Stimulated activated CD8-positive, alpha-beta memory T cell treated with anti-CD3 and anti-CD28 coated beads, Interleukin-2, amount 100 ng/mL, for 48 hours (primary cell): ENCODE data around the gene COL4A2.

Experiments used
- DNase-seq, 2 donors: peaks; one replicate each; pipeline ENCODE4 v3.0.0-alpha.2; 2020; ENCODE audit warnings: low read depth in 2 of 2

The COL4A2 gene

DNA sequence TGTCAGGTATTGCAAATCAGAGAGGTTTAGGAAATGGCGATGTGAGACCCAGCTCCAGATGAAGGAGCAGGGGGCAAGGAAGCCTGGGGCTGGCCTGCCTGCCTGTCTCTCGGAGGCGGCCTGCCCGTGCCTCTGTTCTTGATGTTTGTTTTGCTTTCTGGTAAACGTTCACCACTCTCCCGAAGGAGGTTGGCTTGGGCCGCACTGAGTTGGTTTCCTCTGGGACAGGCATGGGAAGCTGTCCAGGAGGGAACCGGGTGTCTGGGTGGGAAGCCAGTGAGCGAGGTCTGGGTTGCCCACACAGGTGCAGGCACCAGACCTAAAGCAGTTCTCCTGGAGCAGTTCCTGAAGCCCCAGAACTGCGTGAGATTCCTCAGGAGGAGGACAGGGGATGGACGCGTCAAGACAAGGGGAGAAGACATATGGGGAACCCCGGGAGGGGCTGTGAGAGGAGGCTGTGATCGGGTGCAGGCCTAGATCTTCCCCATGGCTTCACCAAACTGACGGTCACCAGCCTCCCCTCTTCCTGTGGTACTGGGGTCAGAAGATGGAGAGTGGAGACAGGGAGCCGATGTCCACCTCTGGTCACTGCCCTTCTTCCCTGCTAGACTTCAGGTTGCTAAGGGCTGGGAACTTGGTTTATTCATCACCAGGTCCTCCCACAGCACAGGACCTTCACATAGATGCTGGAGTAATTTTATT, 15.2 kb downstream of the COL4A2 start:
- no peak for DNase-seq

DNA sequence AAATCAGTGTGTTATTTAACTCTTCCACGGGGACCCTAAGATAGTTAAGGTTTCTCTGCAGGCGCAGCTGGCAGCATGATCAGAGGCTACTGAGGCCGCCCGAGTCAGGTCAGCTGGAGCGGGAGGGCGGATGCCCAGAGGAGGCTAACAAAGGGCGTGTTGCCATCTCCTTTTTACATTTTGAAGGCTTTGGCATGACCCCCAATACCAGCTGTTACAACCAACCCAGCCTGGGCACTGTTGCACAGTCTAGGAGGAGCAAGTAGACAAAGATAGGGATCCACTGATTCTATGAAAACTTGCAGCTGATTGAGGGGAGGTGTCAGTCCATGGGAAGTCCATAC, 15.7 kb downstream of the COL4A2 start:
- DNase-seq: no peak

DNA sequence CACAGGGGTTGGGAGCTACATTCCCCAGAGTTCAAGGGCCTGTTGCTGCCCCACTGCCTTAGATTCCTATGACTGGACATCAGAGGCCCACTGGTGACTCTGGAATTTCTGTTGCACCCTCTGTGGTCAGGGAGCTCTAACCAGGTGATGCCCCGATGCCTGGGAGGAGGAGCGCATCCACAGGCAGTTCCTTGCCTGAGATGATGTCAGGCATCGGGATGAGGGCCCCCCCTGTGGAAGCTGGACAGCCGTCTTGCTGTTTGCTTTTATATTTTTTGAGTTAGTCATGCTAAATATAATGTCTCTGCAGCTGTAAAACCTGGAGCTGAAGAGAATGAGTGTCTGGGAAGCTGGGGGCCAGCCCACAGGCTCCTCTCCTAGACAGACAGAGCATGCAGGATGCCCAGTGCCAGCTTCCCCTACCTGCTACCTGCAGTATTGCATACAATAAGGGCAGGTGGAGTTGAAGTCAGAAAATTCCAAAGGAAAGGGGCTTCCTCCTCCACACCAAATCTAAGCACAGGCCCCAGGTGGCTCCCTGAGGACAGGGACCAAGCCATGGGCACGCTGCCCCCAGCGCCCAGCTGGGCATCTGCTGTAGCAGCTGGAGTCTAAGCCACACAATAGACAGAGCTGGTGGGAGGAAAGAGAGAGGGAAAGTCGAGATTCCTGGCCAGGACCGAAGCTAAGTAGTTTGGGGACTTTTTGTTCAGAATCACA, 16.2 kb downstream of the COL4A2 start:
- no peak for DNase-seq

DNA sequence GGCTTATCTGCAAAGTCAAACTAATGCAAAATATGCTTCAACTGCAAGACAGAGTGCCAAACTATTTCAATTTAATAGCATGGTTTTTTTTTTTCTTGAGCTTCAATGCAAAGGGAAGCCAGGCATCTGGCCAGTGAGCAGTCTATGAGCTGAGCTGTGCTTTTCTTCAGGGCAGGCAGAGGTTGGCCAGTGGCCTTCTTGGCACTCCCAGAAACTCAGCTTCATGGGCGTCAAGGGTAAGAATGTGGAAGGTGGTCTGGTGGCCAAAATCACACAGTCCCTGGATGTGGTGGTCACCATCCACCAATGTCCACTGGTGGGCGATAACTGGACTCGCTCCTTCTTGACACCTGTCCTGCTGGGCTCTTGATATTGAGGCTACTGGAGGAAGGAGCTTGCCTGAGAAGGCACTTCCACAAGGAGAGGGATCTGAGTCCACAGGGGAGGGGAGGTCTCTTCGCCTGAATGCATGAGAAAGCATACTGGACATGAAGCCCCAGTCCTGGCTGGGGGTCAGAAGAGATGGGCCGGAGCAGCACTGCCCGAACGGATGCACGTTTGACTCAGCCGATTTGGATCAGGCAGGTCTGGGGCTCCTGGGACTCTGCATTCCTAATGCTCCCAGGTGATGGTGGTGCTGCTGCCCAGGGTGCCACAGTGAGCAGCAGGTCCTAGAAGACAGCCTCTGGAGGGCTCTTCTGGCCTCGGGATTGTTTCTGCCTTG, 17.1 kb downstream of the COL4A2 start:
- no peak for DNase-seq

DNA sequence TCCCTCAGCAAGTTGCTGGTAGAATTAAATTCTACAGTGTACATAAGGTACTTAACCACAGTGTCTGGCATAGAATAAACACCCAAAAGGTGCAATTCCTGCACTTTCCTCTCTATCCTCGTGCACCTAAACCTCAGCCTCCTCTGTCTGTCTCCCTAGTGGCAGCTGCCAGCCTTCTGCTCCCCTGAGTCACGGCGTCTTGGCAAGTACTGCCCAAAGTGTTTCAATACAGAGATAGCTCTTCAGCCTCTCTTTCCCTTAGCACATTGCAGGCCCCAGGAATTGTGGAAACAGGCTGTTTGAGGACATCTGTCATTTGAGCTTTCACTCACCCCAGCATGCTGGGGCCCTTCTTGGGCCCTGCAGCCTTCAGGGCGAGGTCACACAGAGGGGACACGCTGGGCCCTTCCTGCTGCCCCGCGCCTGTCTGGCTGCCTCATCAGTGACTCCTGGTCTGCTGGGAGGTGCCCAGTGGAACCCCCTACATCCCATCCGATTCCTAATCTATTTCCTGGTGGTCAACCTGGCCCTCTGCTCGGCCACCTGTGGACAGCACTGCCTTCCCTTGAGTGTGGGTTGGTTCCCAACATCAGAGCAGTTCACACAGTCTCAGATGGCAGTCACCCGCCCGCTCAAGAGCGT, 19.3 kb downstream of the COL4A2 start:
- no peak for DNase-seq

DNA sequence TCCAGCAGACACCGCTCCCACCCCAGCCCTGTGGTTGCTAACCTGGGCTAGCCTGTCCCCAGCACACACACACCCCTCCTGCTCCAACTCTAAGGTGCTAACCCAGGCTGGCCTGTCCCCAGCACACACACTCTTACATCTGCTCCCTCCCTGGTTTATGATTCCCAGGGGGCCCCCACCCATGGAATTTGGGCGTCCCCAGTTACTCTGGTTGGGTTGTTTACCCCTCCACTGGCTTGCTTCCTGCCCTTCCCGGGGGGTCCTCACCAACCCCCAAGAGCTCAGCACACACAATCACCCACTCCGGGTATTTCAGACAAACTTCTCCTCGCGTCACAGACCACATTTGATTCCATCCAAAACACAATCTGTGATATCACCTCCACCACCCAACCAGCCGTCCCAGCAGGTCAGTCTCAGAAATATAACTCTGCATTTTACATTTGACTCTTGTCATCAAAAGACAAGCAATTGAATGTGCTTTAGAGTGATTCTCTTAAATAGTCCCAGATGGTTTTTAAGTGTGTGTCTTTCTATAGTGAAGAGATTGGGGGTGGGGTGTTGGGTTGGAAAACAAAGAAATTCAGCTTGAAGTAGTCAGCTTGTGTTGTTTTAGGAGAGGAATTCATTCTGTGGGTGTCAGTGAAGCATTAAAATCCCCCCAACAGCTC, 20.1 kb downstream of the COL4A2 start:
- no peak for DNase-seq

DNA sequence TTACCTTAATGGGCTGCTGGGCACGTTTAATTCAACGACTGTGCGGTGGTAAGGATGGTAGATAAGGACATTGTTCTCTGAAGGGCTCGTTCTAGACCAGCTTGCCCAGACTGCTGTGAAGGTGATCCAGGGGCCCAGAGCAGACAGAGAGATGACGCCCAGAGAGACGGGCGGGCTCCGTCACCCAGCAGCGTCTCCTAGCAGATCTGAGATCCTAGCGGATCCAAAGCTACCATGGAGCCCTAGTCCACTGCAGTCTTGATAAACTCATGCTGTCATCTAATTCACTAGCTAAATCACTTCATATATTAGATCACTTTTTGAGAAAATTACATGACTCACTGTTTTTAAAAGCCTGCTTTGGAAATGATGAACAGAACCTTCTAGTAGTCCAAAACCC, 21.5 kb downstream of the COL4A2 start:
- DNase-seq: no peak

DNA sequence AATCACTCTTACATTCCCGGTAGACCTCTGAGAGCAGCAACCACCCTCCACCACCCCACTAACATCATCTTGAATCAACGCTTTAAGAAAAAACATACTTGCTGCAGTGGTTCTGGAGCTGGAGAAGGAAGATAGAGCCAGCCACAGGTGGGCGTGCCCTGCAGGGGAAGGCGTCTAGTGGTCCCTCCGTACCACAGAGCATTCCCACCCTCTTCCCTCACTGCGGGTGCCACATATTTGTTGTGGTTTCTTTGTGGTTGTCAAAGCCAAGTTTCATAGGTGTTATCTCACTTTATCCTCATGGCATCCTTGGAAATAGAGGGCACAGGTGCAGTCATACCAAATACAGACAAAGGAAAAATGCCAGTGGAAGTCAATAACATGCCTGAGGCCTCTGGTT, 22.2 kb downstream of the COL4A2 start:
- DNase-seq: no peak

DNA sequence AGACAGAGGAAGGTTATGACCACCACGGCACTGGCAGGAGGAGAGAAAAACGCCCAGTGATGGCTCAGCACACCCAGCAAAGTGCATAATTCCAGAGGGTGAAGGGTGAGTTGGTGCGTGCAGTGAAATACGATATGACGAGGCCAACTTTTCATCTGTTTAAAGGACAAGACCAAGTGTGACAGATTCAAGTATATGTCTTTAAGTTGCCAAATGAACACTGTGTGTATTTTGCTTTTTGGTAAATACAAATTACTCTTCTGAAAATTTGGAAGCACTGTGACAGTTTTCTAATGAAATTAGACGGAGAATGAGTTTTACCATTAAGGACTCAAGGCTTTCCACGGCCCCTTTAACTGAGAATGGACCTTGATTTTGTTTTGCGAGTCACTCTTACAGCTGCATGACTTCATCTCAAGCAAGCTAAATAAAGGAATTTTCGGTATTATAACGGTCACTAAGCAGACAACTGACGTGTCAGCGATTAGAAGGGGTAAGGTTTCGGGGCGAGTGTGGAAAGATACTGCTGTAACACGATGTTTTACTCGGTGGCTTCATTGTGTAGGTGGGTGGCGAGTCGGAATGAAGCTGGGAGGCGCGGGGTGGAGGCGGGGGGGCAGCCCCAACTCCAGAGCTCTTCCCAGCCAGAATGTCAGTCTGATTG, 22.8 kb downstream of the COL4A2 start:
- no peak for DNase-seq

DNA sequence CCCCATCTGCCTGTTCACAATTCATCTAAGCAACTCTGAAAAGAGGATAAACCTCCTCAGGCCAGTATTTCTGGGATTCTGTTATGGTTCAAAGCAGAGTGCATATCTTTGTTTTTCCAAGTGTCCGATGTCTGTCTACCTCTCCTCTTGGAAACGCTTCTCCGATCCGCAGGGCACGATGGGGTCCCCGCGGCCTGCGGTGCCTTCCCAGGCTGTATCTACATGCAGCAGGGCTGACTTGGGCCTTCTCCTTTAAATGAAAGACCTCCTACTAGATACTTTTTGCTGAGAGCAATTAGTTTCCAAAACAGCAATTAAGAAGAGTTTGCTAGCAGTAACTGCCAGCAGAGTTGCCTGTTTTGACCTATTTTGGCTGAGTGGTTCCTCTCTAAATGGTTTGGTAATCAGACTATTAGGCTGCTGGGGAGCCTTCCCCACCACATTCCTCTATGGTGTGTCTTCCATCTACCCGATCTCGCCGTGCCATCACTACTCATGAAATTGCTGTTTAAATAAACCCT, 23.5 kb downstream of the COL4A2 start:
- DNase-seq: no peak

DNA sequence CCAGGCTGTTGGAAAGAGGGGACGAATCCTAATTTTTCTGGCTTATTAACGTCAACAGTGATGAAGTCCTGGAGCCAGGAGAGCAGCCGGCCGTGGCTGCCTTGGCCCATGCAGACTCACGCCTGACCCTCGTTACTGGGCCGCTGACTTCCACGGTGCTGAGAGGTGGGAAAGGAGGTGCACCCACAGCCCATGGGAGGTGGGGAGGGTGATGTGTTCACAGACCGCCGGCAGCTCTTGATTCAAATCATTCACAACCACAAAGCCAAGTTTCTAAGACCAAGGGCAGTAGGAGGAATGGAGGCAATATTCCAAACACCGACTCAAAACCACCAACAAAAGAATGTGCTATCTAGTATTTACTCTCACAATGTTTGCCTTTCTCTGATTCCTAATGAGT, 24.3 kb downstream of the COL4A2 start:
- DNase-seq: no peak

DNA sequence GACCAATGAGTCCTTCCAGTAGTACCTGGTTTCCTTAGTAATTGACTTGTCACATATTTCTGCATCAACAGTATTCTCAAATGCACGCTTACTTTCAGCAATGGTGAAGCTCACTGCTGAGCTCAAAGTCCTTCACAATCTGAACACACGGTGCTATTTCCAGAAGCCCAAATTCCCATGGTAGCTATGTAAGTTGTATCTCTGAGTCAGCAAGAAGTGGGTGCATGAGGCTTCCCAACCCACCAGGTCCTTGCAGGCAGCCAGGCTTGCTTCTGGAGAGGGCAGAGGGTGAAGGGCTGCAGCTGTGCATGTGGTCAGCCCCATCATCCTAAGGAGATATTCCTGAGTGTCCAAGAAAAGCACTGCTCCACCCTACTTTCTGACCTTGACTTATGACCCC, 25.7 kb downstream of the COL4A2 start:
- DNase-seq: no peak

DNA sequence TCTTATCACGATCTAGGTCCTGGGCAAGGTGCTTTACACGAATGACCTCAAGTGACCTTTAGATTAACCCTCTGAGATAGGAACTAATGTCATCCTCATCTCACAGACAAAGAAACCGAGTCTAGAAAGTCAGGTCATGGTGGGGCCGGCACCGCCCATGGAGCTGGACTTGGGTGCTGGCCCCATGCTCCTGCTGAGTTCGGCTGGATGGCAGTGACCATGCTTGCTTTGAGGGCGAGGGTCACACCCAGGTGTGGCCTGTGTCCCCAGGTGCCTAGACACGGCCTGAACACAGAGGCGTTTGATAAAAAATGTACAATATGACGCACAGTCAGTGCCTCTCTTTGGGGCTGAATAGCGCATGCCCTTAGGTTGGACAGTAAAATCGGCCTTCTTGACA, 26.8 kb downstream of the COL4A2 start:
- no peak for DNase-seq

DNA sequence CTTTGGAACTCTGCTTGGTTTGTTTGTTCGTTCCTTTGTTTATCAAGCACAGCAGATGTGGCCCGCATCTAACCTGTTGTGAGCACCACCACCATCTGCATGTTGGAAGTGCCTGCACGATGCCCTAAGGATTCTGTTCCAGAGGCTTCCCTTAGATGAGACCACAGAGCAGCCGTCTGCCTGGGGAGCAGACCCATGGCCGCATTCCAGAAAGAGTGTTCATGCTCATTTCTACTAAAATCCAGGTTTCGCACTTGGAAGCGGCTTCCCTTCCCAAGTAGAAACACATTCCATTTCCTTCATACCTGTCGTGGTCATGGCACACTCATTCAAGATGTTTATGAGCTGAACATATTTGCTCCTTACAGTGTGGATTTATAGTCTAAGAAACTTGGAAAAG, 27.2 kb downstream of the COL4A2 start:
- no peak for DNase-seq

DNA sequence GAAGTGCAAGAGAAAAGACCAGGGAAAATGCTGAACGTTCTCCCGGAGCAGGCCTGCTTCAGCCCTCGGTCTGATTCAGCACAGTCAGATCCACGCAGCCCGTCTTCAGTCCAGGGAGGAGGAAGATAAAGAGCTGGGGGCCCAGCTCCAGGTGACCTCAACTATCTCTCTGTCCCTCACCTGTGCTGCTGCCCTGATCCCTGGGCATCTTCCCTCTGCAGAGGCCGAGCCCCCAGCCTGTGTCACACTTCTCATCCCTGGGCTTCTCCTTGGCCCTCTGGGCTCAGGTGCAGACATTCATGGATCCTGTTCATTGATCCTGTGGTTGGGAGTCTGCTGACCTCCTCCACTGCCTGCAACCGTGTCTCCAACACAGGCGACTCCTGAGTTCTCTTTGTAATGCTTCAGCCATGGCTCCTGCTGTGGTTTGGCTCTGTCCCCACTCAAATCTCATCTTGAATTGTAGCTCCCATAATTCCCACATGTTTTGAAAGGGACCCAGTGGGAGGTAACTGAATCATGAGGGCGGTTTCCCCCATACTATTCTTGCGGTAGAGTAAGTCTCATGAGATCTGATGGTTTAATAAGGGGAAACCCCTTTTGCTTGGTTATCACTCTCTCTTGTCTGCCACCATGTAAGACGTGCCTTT, 27.9 kb downstream of the COL4A2 start:
- DNase-seq: no peak

DNA sequence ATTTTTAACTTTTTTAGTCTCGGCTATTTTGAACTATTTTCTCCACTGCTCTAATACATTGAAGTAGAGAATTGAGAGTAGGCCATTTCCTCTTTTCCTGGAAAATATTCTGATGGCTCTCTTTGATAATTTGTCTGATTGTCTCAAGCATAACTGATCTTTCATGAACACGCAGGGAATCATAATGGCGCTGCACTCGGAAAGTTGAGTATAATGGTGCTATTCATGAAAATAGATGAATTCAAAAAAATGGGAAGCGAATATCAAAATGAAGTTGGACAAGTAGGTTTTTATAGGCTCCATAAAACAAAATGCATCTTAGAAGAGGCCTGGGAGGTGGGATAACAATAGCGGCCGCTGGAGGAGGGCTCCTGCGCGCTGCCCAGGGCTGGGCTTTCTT, 29.0 kb downstream of the COL4A2 start:
- DNase-seq: no peak

DNA sequence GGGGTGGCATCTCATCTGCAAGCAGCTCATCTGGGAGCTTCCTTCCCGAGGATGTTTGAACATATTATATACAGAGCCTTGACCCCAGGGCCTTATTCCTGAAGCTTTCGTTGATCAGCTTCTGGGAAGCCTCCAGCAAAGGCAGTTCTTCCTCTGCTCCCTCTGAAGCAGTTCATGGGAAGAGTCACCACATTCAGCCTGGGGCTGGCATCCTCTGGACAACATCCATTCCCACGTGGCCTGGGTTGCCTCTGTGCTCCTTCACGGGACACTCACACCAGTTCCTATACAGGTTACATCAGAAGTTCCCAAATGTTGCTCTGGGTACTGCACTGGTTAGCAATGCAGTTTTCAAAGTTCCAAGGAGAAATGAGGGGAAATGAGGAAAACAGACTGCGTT, 29.6 kb downstream of the COL4A2 start:
- no peak for DNase-seq

DNA sequence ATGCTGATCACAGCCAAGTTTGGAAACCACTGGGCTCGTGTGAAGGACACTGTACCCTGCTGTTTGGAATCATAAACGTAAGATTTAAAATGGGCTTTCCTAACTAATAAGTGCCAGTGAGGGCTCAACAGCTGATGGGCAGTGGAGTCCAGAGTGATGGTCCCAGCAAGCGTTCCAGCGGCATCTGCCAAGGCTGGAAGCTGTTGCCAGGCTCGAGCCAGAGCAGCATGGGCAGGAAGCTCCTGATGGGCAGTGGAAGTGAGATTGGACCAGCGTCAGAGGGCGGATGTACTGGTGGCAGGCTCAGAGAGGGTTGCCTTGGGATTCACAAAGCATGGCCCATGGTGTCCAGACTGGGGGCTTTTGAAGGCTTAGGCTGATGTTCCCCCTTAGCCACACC, 30.2 kb downstream of the COL4A2 start:
- no peak for DNase-seq

DNA sequence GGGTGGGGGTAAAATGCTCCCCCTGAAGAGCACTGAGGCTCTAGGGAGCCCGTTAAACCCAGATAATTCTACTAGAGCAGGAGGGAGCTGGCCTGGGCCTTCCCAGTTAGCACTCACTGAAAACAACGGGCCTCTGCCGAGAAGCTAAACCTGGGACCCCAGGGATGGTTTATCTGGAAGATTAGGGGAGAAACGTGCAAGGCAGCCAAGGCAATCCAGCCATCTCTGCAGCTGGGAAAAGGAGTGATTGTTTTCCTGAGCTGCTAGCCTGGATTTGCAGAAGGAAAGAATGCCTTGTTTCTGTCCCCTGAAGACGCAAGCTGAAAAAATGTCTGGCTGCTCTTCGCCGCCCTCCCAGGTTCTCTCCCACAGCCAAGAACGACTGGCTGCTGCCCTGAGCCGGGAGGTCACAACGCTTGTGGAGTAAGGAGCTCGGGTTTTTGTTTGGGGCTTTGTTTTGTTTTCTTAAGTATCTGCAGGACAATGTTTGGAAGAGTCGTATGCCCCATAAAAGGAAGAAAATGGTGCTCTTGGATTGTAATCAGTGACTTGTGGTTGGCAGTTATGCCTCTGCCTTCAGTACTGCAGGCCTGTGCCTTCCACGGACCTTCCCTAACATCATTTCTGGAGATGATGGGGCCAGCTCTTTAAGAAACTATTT, 31.5 kb downstream of the COL4A2 start:
- DNase-seq: no peak

DNA sequence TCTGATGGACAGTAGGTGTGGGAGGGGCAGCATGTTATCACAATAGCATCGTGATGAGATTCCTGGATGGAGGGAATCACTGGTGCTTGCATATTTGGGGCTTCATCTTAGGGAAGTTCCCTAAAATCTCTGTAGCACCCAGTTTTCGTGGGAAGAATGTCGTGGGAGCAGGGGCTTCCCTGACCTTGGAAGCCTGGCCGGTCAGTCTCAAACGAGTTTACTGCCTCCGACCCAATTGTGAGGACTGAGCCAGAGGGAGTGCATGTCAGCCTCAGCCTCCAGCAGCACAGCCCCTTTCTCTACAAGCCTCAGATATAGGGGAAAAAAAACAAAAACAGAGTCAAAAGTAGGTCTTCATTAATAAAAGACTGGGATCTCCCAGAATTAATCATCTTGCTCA, 32.2 kb downstream of the COL4A2 start:
- DNase-seq: no peak
